ENCODE results near the gene CALY.

DNA sequence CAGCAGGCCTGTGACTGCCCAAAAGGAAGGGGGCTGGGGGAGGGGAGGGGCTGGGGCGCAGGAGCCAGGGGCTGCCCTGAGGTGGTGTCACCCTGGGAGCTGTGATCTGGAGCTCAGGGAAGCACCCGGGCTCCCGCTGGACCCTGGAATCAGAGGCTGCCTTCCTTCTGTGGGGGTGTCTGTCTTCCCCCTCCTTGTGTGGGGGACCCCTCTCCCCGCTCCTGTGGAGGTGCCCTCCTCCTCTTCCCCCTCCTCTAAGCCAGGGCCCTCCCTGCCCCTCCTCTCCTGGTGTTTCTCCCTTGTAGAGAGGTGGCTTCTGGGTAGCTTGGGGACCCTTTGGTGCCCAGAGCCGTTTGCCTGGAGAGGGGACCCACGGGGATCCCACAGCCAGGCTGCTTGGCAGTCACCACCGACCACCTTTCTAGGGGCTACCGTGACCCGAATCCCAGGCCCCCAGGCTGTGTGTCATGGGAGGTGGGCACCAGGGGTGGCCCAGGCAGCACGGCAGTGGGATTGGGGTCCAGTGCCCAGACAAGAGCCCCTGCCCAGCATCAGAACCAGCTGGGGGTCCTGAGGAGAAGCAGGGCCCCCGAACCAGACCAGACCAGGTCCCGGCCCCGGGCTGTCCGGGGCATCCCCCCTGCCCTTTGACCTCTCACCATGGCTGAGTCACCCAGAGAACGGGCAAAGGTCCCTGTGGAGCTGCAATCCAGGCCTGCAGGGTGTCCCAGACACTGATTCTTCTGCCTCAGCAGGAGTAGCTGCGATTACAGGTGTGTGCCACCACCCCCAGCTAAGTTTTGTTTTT, 11.2 kb upstream of the CALY start:
- no peak for TF ChIP-seq BHLHE40 (IDR thresholded peaks at IDR 0.05; ENCODE audit: borderline replicate concordance)
- TF ChIP-seq SUZ12 (IDR thresholded peaks at IDR 0.05) = no peak
- no peak for TF ChIP-seq FOXK2 (IDR thresholded peaks at IDR 0.05)
- TF ChIP-seq ARNT (IDR thresholded peaks at IDR 0.05) = no peak
- TF ChIP-seq HDGF (IDR thresholded peaks at IDR 0.05; ENCODE audit: borderline replicate concordance) = no peak
- no peak for TF ChIP-seq ZNF384 (IDR thresholded peaks at IDR 0.05)
- TF ChIP-seq, protein P1, sequence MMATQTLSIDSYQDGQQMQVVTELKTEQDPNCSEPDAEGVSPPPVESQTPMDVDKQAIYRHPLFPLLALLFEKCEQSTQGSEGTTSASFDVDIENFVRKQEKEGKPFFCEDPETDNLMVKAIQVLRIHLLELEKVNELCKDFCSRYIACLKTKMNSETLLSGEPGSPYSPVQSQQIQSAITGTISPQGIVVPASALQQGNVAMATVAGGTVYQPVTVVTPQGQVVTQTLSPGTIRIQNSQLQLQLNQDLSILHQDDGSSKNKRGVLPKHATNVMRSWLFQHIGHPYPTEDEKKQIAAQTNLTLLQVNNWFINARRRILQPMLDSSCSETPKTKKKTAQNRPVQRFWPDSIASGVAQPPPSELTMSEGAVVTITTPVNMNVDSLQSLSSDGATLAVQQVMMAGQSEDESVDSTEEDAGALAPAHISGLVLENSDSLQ (IDR thresholded peaks at IDR 0.05) = no peak
- TF ChIP-seq NFRKB (IDR thresholded peaks at IDR 0.05) = no peak
- TF ChIP-seq L3MBTL2 (conservative IDR thresholded peaks at IDR 0.05) = no peak
- no peak for TF ChIP-seq LEF1 (IDR thresholded peaks at IDR 0.05; ENCODE audit: borderline replicate concordance)
- no peak for TF ChIP-seq ELF4 (IDR thresholded peaks at IDR 0.05)
- no peak for TF ChIP-seq SP1 (IDR thresholded peaks at IDR 0.05)
